Astrocyte of the cerebellum (primary cell): ENCODE results near the gene SP8.
"Not testable (repeated sequence)": the region's sequence is repeated elsewhere in the genome, so short reads cannot be mapped to it uniquely, and the experiment has no call there.

Experiments used
- DNase-seq: peaks from one replicate; pipeline ENCODE4 v3.0.0-alpha.2; 2011; ENCODE audit warnings: low read depth
- H3K4me3 ChIP-seq: 2 replicates; pipeline ENCODE4 v1.5.1; 2011; ENCODE audit warnings: mild to moderate bottlenecking, low read depth, low read length, moderate library complexity
- CTCF ChIP-seq: IDR thresholded peaks from 2 replicates; pipeline ENCODE4 v1.5.1; 2012; ENCODE audit warnings: low read length, low read depth, moderate library complexity, mild to moderate bottlenecking; ENCODE audit errors: missing control alignments
- in situ Hi-C: cut with HindIII; loops from 2 replicates; pipeline ENCODE4 v1.10.0; 2017; ENCODE audit warnings: low sequenced_read_pairs

SP8 gene

GRCh38 chr7:20827172-20827571 is 40.5 kb upstream of the SP8 start:
- TF ChIP-seq CTCF: no peak
- in situ Hi-C loops: no loop called here
- DNase-seq: no peak
- no peak overlapping the region for H3K4me3 ChIP-seq

GRCh38 chr7:20826243-20826642 is 39.6 kb upstream of the SP8 start:
- H3K4me3 ChIP-seq: no peak overlapping the region
- in situ Hi-C loops: no loop called here
- no peak for TF ChIP-seq CTCF
- DNase-seq: no peak

GRCh38 chr7:20825555-20825954 is 38.9 kb upstream of the SP8 start:
- DNase-seq: no peak
- TF ChIP-seq CTCF: no peak
- in situ Hi-C loops: no loop called here
- H3K4me3 ChIP-seq: no peak overlapping the region

GRCh38 chr7:20821390-20821789 is 34.7 kb upstream of the SP8 start:
- DNase-seq, H3K4me3 ChIP-seq, in situ Hi-C loops: not testable (repeated sequence)

GRCh38 chr7:20816372-20816959 is 29.8 kb upstream of the SP8 start:
- no peak for DNase-seq
- in situ Hi-C loops: no loop called here
- TF ChIP-seq CTCF: no peak

GRCh38 chr7:20804345-20804744 is 17.7 kb upstream of the SP8 start:
- no peak overlapping the region for H3K4me3 ChIP-seq
- in situ Hi-C loops: no loop called here
- DNase-seq: no peak
- TF ChIP-seq CTCF: no peak

More at GRCh38 chr7:20816372-20816959, 29.8 kb upstream of the SP8 start:
- H3K4me3 ChIP-seq: no peak overlapping the region

- no peak overlapping the region for H3K4me3 ChIP-seq
- no peak for TF ChIP-seq CTCF
- no peak for DNase-seq
- in situ Hi-C loops: no loop called here
Observed at GRCh38 chr7:20799566-20800366, 13.1 kb upstream of the SP8 start.
